Left colon (tissue), 2 donors: ENCODE results near the gene ARMCX2. TPM values are rescaled to one million over a fixed set of nuclear protein-coding genes. Genes with fewer than 3 reads are reported as not detected.

ENCODE experiments used
- ATAC-seq: fragments of 200-7000 bp; cut with Tn5 transposase; one replicate; pipeline ENCODE4 v1.9.1; 2020; ENCODE audit warnings: mild to moderate bottlenecking, moderate library complexity
- DNase-seq, 2 donors: peaks; one replicate each; pipeline ENCODE4 v3.0.0-alpha.2; 2020
- intact Hi-C, 2 donors: fragments of 100-400 bp; cut with DNase I in 1 of 2; cut with micrococcal nuclease in 1 of 2; formaldehyde crosslinking; loops; one replicate each; pipeline versions ENCODE4 v1.11.2 to v1.14.0; 2022; cut with DNase I, micrococcal nuclease
- total RNA-seq, 2 donors: library from RNA; stranded (reverse); fragmentation: NEBNext Ultra II Directional; extraction: Animal tissue kit (Norgen Biotek cat#: 25700); gene quantifications; one replicate each; pipeline ENCODE4 v1.2.1, GENCODE V29; 2021
- donor health status: DM: no; HTN: no; CAD: no.
- donor health status: DM: yes; HTN: yes; CAD: no.

ARMCX2 gene
- total RNA-seq, 2 donors from 2014 or later, result 4.9 to 5.9 TPM

DNA sequence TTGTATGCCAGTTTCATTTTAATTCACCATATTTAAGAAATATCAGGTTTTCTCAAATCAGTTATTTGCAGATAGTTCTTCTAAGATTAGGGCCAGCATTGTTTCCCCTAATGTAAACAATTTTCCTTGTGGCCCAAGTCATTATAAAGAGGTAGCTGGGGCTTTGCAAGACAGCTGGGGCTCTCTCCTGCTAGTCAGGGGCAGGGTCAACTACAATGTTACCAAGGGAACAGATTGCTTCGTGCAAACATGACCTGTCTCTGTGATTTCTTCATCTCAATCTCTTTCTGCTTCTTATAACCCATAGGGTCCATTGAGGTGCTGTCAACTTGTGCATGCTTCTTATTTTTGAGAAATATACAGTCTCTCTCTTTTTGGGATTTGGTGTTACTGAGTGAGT lies 53.9 kb downstream of the ARMCX2 start:
- intact Hi-C loops, result no loop called here
- DNase-seq, result no peak
- ATAC-seq, result no peak

Other genes starting within 250 kb of the ARMCX2 start
- gene ARMCX4, start 174.4 kb downstream of the ARMCX2 start, total RNA-seq, result 10 to 100 TPM in 1 of 2 donors, 1 to 10 TPM in 1; 6.9 to 10.1 TPM
- gene ARMCX1, start 109.3 kb downstream of the ARMCX2 start, total RNA-seq, result 1 to 10 TPM; 4.4 to 9.6 TPM
- gene ARMCX6, start 41.9 kb downstream of the ARMCX2 start, total RNA-seq, result 10 to 100 TPM; 18.2 to 19.2 TPM
- gene ARMCX3, start 36.7 kb downstream of the ARMCX2 start, total RNA-seq, result 10 to 100 TPM; 26.6 to 35.3 TPM